GM19351 (cell line): ENCODE results near the gene INPP5A.

Source experiments
- ATAC-seq: cut with Tn5 transposase; IDR thresholded peaks from one replicate; pipeline ENCODE4 v1.9.1; 2021; ENCODE audit warnings: mild to moderate bottlenecking, moderate library complexity; ENCODE audit not compliant: unreplicated experiment

INPP5A gene

DNA sequence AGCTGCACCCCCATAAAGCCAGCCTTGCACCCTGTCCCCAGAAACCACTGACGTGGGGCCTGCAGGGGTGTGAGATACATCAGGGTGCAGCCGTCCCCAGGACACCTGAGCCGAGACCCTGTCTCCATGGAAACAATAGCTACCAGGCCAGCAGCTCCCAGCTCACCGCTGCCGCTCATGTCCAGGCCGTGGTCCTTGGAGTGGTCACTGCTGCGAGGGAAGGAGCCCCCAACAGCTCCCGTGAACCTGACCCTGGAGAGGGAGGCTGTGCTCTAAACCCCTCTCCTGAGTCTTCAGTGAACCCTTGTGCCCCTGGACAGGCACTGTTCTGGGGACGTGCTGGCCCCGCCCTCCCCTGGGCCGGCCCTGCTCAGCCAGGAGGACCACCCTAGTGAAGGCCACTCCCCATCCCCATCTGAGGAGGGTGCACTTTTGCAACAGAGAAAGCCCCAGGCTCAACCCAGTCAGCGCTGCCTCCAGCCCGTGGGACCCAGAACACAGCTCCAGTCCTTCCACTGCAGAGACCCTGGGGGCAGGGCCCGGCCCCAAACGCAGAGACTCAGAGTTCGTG, 19.6 kb upstream of the INPP5A start:
- peak; percentile 11 for ATAC-seq

DNA sequence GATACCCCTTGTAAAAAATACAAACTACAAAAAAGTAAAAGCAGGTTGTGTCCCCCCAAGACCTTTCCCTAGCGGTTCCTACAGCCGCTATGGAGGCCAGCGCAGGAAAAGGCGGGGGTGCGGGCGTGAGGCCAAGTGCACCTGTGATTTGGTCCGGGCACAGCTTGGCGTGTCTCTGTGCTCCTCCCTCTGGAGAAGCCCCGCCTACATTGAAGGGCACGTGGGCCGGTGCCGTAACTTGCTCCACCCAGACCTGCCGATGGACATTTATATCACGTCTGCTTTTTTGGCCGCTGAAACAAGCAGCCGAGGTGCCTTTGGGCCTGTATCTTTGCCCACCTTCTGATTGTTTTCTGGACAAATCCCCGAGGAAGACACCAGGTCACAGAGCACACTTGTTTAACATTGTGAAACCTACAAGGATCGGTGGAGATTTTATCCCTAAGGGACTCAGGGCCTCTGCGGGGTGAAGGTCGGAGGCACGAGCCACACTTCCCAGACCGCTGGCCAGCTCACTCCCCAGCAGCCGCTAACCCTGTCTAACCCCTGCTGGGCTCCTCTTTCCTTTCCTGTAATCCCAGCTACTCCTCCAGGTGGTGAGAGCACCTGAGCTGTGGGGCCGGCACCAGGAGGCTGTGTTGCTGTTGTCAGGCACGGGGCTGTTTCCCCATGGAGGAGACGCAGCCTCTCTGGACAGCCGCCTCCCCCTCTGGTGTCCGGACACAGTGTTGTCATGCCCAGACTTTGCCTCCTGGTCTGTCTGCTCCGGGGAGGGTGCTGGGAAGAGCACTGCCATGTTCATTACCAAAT, 18.8 kb upstream of the INPP5A start:
- peak; percentile 53 for ATAC-seq

DNA sequence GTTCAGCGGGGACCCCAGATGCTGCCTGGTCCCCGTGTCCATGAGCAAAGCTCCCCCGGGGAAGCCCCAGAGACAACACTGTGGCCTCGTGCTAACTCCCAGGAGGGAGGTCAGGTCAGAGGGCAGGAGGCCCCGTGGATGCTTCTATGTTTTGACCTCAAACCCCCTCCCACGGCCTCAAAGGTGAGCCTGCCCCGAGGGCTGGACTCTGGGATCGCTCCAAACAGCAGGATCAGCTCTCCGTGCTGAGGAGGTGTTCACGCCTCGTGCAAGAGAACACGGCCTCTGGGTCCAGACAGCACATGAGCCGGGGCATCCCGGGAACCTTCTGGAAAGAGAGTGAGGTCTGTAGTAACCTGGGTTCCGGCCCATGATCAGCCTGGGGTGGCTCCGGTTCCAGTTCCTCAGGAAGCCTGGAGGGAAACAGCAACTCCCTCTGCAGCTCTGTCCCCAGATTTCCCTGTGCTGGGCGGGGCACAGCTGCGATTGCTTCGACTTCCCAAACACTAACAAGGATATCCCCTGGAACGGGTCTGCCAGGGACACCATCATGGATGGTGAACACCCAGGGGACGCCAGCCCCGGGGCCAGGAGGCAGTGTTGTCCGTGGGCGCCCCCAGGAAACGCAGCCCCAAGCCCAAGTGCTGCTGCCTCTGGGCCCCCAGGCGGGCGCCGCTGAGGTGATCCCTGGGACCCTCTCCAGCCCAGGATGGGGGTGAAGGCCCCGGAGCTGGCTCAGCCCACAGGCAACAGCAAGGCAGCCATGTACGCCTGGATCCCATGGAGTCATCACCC, 18.0 kb upstream of the INPP5A start:
- ATAC-seq = no peak

DNA sequence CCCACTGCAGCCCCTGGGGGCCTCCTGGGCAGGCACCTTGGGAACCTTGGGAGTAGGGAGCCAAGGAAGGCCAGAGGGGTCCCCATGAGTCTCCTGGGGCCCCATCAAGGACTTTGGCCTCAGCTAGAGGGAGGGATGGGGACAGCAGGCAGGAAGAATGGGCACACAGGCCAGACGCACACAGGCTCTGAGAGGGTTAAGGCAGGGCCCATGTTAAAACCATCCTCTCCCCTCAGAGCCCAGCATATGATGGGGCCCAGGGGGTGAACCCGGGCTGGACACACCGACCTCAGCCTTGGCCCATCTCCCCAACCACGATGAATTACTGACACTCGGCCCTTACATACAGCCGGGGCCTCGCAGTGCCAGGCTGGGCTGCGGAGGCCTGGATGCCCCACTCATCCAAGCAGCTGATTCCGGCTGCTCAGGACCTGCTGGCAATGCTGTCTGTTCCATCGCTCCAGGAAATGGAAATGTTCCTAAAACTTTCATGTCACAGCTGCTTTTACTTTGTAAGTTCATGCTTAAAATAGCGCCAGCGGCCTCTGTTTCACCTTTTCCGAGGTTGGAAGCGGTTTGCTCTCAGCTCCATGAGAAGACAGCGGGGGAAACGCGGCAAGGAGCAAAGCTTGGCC, 17.3 kb upstream of the INPP5A start:
- ATAC-seq = no peak

DNA sequence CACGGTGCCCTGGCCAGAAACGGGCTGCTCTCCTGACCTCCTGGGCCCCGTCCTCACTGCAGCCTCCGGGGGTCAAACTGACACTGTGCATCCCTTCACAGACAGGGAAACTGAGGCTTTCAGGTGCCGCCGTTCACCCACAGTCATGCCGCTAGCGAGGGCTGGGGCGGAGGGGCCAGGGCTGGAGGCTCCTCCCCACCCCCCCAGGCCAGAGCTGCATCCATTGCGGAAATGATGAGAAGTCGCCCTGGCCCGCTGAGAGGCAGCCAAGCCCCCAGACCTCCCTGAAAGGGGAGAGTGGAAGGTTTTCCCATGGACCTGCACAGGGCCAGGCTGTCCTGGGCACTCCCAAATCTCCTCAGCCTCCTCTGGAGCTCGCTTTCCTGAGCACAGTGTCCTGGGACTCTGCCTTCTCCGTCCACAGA, 16.5 kb upstream of the INPP5A start:
- ATAC-seq = no peak

DNA sequence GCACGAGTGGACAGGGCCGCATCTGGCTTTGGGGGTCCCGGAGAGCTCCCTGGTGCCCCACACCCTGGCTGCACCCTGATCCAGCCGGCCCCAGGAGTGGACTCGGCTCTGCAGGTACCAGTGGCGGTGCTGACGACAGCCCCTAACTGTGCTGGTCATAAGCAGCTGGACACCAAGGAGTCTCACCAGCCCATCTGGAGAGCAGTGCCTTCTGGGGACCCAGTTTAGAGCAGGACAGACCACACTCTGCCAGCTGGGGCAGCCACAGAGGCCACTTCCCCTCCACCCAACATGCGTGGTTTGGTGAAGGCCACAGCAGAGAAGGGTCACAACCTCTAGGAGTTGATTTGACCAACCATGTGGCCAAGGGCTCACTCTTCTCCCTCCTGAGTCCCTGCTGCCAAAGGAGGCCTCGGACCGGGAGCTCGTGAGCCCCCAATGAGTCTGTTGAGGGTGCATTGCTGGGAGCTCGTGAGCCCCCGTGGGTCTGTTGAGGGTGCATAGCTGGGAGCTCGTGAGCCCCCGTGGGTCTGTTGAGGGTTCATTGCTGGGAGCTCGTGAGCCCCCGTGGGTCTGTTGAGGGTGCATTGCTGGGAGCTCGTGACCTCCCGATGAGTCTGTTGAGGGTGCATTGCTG, 16.0 kb upstream of the INPP5A start:
- ATAC-seq = no peak

DNA sequence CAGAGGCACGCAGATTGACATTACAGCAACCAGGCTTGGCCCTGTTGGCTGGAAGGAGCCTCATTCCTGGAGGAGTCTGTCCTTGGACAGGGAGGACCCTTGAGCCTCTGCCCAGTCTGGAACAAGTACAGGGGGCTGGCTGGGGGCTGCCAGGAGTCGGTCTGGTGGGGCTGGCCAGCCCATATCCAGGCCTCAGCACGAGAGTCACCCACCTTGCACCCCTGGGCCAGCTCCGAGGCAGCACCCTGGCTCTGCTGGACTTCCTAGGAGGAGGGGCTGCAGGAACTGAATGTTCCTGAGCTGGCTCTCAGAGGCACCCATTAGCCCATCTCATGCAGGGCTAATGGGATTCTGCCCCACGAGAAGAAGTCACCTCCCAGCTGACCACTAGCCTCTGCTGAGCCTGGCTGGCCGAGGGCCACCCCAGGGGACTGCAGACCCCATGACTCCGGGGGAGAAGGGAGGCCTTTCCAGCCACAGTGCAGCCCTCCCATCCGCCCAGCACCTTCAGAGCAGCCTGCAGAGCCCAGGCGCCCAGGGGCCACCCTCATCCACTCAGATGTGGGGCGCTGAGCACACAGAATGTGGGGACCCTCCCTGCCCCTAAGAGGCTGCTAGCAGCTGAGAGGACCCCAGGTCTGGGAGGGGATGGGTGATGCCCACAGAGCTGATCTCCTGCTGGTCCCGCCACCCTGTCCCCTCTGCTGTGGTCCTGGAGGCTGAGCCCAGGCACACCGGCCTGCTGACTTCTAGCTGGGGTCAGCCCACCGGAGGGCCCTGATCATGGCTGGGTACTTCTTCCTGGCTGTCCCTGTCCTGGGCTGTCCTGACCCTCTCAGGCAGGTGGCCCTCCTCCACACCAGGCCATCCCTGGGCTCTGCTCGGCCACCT, 14.8 kb upstream of the INPP5A start:
- no peak for ATAC-seq

DNA sequence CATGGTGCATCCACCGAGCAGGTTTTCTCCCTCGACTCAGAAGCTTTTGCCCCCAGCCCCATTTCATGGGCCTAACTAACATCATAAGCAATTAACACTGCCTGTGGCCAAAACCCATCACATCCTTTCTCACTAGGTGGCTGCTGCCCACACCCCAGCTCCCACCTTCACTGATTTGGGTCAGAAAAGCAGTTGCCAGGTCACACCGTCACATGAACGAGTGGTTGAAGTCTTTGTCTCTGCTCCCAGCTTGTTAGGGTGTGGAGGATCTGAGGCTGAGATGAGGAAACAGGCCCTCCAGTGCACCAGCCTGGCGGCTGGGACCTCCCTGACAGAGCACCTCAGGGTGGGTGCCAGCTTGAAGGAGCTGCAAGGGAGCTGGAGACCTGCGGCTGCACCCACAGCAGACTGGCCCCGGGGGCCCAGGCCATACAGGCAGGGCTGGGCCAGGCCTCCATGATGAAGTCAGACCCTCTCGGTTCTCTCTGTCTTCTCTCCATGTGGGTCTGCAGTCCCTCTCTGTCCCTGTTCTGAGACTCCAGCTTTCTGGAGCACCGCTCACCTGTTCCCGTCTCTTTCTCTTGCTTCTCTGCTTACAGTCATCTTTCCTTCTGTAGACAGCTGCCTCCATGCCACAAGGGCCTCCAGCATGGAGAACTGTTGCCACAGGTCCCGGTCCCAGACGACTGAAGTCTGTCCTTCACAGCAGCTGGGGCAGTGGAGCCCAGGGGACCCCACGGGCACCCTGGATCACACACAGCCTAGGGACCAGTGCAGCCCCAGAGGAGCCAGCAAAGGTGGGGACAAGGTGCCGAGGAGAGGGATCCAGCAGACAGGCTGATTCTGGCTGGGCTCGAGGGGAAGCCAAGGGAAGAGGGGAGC, 13.8 kb upstream of the INPP5A start:
- ATAC-seq = no peak

DNA sequence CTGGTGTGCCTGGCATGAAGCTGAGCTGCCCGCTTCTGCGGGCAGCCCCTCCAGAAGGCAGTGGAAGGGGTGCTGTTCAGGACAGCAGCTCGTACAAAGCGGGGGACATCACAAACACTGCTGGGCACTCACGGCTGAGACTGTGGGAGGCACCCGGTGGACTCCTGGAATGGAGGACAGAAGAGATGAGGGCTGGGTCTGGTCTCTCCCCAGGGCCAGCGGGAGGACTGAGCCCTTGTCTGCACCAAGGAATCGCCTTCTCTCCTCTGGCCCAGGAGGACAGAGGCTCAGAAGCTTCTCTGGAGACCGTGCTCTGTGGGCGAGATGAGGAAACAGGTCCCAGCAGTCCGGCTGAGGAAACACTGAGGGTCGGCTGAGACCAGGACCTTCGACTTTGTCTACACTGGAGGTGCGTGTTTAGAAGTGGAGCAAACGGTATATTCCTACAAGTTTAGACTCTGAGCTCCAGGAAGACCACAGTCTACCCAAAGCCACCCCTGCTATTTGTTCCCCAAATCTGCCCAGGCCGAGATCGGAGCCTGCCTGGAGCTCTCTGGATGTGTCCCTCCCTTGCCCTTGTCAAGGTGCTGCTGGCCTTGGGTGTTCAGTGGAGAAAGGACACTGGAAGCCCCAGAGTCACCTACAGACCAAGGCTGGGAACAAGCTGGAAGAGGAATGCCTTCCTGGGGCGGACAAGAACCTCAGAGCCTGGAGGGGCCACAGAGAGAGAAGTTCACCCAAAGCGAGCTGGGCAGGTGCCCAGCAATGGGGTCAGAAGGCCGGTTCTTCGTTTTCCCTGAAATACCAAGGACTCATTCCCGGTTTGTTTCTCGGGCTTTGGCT, 12.9 kb upstream of the INPP5A start:
- ATAC-seq = no peak

DNA sequence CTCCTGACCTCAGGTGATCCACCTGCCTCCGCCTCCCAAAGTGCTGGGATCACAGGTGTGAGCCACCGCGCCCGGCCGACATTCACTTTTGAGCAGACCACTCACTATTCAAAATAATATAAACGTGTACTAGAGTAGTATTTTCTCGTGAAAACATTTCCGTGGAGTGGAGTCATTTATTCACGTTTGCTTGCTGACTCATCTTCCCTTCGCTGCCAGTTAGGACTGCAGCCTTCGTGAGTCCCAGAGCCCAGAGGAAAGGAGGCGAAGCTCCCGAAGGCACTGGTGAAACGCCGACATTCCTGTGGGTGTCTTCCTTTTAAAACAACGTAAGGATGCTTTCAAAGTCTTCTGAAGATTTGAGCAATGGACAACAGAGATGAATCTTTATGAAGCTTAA, 10.9 kb upstream of the INPP5A start:
- no peak for ATAC-seq

DNA sequence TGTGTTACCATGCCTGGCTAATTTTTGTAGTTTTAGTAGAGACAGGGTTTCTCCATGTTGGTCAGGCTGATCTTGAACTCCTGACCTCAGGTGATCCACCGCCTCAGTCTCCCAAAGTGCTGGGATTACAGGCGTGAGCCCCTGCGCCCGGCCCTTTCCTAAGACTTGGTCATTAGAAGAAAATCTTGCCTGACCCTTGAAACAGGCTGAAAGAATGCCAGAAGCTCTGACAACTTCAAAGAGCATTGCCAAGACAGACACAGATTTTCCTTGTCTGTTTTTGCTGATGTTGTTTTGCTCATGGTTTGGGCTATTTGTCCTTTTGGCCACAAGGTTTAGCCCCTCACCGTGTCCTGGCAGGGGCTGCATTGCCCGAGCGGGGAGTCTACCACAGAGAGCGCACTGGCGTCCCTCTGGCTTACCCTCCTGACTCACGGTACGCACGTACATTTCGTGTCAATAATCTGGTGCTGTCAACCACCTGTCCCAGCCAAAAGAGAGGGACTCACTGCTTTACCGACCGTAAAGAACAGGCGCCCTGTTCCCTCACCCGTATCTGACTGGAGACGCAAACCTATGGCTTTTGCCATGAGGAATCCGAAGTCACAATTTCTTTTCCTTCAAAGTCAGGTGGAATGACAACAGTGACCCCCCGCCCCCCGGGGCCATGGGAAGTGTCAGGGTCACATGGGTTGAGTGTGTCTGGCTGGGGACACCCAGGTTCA, 10.1 kb upstream of the INPP5A start:
- no peak for ATAC-seq

DNA sequence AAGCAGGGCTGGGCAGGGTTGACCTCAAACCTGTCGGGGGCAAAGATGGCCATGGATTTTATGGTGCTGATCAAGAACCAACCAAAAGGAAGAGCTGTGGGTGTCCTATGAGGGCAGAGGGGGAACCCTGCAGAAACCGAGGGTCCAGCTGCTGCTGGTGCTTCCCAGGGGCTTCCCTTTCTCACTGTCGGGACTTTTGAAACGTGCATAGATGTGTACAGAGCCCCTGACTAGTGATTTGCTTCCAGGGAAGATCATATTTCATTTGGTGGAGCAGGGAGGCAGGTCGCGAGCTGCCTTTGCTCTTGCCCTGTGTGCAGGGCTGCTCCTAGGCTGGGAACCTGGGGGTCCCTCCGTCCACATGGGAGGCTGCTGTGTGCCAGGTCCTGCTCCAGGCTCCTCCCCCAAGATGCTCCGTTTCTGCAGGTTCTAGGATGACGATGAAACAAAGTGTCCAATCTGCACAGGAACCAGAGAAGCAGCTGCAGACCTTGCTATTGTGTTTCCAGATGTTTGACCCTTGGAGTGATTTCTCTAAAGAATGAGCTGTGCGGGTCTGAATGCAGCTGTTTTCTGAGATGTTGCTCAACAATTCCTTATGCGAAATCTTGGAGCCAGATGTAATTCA, 9.4 kb upstream of the INPP5A start:
- ATAC-seq = no peak

DNA sequence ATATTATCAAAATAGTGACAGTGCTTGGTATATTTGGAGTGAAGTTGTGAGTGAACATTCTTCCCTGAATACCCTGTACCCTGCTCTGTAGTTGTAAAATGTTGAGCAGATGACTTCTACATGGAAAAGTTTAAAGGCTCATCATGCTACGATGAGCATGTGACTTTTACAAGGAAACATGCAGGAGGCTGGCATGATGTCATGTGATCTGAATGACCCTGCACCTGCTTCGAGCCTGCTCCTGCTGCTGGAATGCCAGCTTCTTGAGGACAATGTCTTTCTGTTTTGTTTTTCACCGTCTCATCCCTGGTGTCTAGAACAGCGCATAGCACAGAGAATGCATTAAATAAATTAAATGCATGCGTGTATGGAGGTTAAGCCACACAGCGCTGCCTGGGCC, 5.4 kb upstream of the INPP5A start:
- ATAC-seq = no peak

DNA sequence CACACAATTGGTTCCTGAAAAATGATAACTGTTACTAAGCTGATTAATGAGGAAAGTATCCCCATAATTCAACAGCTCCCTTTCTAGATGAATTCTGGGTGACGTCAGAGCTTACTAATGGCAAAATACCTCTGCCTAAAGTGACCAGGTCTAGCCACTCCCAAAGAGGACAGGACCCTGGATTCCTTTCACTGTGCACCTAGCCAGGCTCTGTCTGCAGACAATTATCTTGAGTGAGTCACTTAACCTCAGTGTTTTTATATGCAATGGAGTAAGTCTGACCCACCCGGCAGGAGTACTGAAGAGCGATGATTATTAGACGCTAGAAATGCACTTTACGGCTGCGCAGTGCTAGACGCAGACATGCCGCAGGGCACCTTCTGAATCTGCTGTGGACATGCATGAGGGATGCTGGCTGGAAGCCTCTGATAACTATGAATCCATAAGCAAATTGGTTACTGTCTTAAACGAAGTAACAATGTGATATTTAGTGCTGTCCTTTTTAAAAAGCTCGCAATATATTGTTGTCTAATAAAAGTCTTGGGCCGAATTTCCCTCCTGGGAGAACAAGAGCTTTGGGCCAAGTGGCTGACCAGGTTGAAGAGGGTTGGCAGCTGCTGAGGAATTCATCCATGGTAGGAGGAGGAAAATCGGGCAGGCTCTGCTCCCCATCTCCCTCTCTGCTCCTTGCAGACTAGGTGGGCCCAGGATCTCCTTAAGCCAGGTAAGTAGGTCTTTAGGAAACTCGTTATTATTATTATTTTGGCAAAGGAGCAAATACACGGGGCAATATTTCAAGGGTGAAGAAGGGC, 4.6 kb upstream of the INPP5A start:
- ATAC-seq = no peak

DNA sequence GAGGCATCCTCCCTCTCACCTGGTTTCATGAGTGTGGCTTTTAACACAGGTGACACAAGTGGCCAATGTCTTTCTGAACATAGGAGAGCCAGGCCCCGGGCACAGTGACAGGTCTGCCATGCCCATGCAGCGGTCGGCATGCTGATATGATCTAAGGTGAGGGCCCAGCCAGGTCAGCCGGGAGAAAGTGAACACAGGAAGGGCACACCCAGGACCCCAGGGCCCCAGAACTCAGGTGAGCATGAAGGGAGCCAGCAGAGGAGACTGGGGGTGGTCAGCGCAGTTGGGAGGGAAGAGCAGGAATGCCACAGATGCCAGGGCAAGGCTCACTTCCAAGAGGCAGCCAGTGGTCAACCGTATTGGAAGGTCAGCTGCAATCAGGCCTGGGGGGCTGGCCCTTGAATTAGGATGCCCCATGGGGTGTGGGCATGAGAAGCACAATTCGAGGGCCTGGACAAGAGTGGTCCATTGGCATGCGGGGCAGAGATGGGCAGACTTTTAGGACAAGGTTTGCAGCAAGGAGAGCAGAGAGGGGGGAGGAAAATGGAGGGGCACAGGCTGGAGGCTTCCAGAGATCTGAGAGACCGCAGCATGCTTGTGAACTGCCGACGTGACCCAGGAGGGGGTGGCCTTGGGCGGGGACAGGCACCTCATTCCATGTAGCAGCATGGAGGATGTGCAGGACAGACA, 3.9 kb upstream of the INPP5A start:
- ATAC-seq = no peak
